Mammary microvascular endothelial cell (primary cell): ENCODE results near the gene TSPAN16. TPM values are rescaled to one million over a fixed set of nuclear protein-coding genes. Genes with fewer than 3 reads are reported as not detected.

Experiments
- total RNA-seq: library from RNA; depleted of rRNA; stranded (reverse); fragments of >200 nt; gene quantifications from 2 replicates; pipeline ENCODE4 v1.2.3, GENCODE V29; 2015

The TSPAN16 gene
- not detected in 2 replicates for total RNA-seq

GRCh38 chr19:11295665-11296245, at the start of gene TSPAN16:
TSS of gene TSPAN16 (plus strand) at chr19:11296160. CDS start at chr19:11296298, 138 bp downstream.

GRCh38 chr19:11261971-11262839, 33.8 kb upstream of the TSPAN16 start, which contains the start of gene DOCK6:
TSS of gene DOCK6 (minus strand) at chr19:11262524. CDS start at chr19:11262440, 84 bp downstream.

GRCh38 chr19:11339254-11340098, 43.5 kb downstream of the TSPAN16 start, which contains the start of gene RAB3D:
TSS of gene RAB3D (minus strand) at chr19:11339657. CDS start at chr19:11337399, 2,258 bp downstream.

GRCh38 chr19:11346104-11346940, 50.4 kb downstream of the TSPAN16 start, which contains the start of the genes CCDC159 and TMEM205:
TSS of gene CCDC159 (plus strand) at chr19:11346519. CDS start at chr19:11346607, 88 bp downstream.
TSS of gene TMEM205 (minus strand) at chr19:11346268. CDS start at chr19:11345619, 649 bp downstream.

GRCh38 chr19:11355160-11356073, 59.5 kb downstream of the TSPAN16 start, which contains the start of gene PLPPR2:
TSS of gene PLPPR2 (plus strand) at chr19:11355432. CDS start at chr19:11357674, 2,242 bp downstream.

Other genes starting within 250 kb of the TSPAN16 start
- gene LDLR, start 206.7 kb upstream of the TSPAN16 start, total RNA-seq, result 139 and 144 TPM in 2 replicates
- gene SPC24, start 140.4 kb upstream of the TSPAN16 start, total RNA-seq, result 48.6 and 67.5 TPM in 2 replicates
- 42.7 and 63.6 TPM in 2 replicates for gene KANK2, start 98.6 kb upstream of the TSPAN16 start, total RNA-seq
- gene ANGPTL8, start 56.5 kb upstream of the TSPAN16 start, total RNA-seq, result not detected in 2 replicates
- gene DOCK6, start 33.6 kb upstream of the TSPAN16 start, total RNA-seq, result 124 and 133 TPM in 2 replicates
- gene RAB3D, start 43.5 kb downstream of the TSPAN16 start, total RNA-seq, result 17.8 and 24.6 TPM in 2 replicates
- gene TMEM205, start 50.1 kb downstream of the TSPAN16 start, total RNA-seq, result 168 and 174 TPM in 2 replicates
- 10.3 and 28.4 TPM in 2 replicates for gene CCDC159, start 50.4 kb downstream of the TSPAN16 start, total RNA-seq
- gene PLPPR2, start 59.3 kb downstream of the TSPAN16 start, total RNA-seq, result 8.4 and 17.1 TPM in 2 replicates
- gene SWSAP1, start 78.5 kb downstream of the TSPAN16 start, total RNA-seq, result 2.5 and 3.9 TPM in 2 replicates
- gene EPOR, start 88.2 kb downstream of the TSPAN16 start, total RNA-seq, result 6.9 and 7.4 TPM in 2 replicates
- gene RGL3, start 123.2 kb downstream of the TSPAN16 start, total RNA-seq, result 0.67 and 0.94 TPM in 2 replicates
- gene ODAD3, start 139.0 kb downstream of the TSPAN16 start, total RNA-seq, result 0.05 and 0.60 TPM in 2 replicates
- 167 and 174 TPM in 2 replicates for gene PRKCSH, start 139.5 kb downstream of the TSPAN16 start, total RNA-seq
- not detected in 2 replicates for gene ELAVL3, start 184.9 kb downstream of the TSPAN16 start, total RNA-seq
- 5.1 and 9.3 TPM in 2 replicates for gene ZNF653, start 209.7 kb downstream of the TSPAN16 start, total RNA-seq
- gene ECSIT, start 233.0 kb downstream of the TSPAN16 start, total RNA-seq, result 54.2 and 56.5 TPM in 2 replicates
- gene CNN1, start 242.7 kb downstream of the TSPAN16 start, total RNA-seq, result 0.20 TPM in 1 of 2 replicates, not detected in the other